GM21717 (cell line): ENCODE measurements around the gene TMTC3.
"Not testable (repeated sequence)": the region's sequence is repeated elsewhere in the genome, so short reads cannot be mapped to it uniquely, and the experiment has no call there.

Source experiments
- ATAC-seq: cut with Tn5 transposase; IDR thresholded peaks from one replicate; pipeline ENCODE4 v1.9.1; 2021; ENCODE audit warnings: mild to moderate bottlenecking, moderate library complexity; ENCODE audit not compliant: unreplicated experiment

The TMTC3 gene

GRCh38 chr12:88163371-88163770 lies 21.3 kb downstream of the TMTC3 start:
- no peak for ATAC-seq

- ATAC-seq = no peak
Measured at GRCh38 chr12:88166179-88166578, 24.1 kb downstream of the TMTC3 start.

DNA sequence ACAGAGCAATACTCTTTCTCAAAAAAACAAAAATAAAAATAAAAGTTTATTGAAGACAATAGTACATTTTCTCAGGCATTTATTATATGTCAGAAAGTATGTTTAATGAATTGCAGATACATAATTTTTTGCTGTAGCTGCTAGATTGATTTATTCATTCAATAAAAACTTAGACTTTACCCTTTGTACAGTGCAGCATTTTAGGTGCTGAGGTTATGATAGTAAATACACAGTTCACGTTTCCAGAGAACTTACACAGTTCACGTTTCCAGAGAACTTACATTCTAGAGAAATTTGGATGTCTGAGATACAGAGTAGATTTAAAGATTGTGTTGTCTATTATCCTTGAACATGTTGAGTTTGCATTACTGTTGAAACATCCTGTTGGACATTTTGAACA lies 25.3 kb downstream of the TMTC3 start:
- ATAC-seq = no peak

GRCh38 chr12:88172844-88173407 lies 30.8 kb downstream of the TMTC3 start:
- ATAC-seq = no peak

GRCh38 chr12:88175544-88175943 lies 33.4 kb downstream of the TMTC3 start:
- ATAC-seq = no peak

DNA sequence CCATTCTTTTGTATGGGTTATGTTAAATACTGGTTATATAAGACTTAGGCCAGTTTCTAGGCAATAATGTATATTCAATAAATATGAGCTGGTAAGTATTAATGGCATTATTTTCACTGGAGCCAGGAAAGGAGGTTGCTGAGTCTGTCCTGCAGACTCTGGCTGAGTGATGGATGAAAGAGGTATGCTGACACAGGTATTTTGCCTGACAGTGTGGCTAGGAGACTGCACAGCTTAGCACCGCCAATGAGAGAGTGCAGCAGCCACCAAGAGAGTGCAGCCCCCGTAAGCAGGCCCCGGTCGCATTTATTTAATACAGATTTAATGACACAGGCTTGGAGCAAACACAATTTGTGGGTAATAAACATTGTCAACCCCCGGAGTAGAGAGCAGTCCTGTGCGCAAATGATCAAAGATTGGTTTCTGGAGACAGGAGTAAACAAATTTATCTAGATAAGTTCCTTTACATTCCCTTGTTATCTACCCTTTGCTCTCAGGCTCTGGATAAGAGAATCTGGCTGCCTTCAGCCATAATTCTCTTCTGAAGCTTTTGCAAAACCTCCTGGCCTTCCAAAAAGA lies 37.4 kb downstream of the TMTC3 start:
- ATAC-seq = no peak

- ATAC-seq = no peak
Measured at GRCh38 chr12:88181881-88182280, 39.8 kb downstream of the TMTC3 start.

DNA sequence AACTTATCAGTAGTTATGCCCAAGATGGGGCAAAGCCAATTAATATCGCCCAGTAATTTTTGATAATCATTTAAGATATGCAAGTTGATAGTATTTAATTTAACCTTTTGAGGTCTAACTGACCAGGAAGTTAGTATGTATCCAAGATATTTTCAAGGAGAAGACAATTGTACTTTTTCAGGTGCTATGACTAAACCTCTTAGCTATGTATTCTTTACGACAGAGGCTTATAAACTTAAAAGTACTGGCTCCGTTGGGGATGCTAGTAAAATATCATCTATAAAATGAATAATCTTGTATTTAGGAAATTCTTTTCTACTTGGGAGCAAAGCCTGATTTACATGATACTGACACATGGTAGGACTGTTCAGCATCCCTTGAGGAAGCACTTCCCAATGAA lies 40.3 kb downstream of the TMTC3 start:
- no peak for ATAC-seq

- ATAC-seq = no peak
Measured at GRCh38 chr12:88184196-88184595, 42.1 kb downstream of the TMTC3 start.

DNA sequence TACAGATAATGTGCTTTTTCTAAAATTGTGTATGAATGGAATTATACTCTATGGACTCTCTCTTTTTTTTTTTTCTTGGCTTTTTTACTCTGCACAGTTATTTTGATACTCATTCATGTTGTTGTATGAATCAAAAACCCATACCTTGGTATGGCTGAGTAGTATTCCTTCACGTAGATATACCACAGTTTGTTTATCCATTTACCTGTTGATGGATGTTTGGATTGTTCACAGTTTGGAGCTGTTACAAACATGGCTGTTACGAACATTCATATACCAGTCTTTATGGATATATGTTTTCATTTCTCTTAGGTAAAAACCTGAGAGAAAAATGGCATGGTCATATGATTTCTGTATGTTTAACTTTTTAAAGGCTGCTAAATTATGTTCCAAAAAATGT lies 43.2 kb downstream of the TMTC3 start:
- no peak for ATAC-seq

DNA sequence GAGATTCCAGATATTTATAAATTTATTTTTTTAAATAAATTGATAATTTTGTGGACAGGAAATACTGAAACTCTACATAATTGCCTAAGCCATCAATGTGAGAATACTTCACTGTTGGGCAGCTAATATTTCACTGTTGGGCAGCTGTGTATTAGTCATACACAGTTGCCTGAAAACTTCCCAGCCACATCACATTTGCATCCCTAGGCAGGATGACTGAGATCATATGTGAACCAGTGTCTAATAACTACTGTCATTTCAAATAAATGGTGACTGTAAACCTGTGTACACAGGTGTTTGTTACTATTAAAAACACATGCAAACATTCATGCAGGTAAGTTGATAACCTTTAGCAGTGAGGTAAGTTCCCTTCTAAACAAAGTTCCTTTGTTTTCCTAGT lies 43.9 kb downstream of the TMTC3 start:
- ATAC-seq = peak; percentile 84

- no peak for ATAC-seq
Measured at GRCh38 chr12:88187571-88187970, 45.5 kb downstream of the TMTC3 start.

DNA sequence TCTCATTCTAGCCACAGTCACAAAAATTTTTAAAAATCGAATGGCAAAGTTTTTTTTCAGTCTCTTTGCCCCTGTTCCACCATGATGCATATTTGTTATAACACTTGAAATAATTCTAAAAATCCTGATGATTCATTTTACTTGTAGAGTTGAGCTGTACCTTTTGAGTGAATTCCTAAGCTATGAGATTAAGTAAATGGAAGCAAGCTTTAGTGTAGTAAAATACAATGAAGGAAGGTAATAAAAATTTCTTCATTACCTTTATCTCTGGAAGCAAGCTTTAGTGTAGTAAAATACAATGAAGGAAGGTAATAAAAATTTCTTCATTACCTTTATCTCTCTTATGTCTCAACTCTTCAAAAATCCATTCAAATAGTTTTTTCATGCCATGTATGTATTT lies 46.1 kb downstream of the TMTC3 start:
- no peak for ATAC-seq

DNA sequence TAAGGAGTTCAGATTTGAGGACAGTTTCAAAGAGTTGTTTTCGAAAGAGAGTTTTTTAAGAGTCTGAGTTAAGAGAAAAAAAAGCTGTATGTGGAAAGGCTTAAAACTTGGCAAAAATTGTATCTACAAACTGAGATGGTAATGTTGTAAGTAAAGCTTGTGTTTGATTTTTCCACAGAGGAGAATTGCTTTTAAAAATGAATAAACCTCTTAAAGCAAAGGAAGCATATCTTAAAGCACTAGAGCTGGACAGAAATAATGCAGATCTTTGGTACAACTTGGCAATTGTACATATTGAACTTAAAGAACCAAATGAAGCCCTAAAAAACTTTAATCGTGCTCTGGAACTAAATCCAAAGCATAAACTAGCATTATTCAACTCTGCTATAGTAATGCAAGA lies 50.3 kb downstream of the TMTC3 start:
- ATAC-seq = no peak

DNA sequence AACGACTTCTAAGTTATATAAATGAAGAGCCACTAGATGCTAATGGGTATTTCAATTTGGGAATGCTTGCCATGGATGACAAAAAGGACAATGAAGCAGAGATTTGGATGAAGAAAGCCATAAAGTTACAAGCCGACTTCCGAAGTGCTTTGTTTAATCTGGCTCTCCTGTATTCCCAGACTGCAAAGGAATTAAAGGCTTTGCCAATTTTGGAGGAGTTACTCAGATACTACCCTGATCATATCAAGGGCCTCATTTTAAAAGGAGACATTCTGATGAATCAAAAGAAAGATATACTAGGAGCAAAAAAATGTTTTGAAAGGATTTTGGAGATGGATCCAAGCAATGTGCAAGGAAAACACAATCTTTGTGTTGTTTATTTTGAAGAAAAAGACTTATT lies 52.8 kb downstream of the TMTC3 start:
- no peak for ATAC-seq

GRCh38 chr12:88200029-88200428 lies 57.9 kb downstream of the TMTC3 start:
- ATAC-seq = no peak

GRCh38 chr12:88202500-88202899 lies 60.4 kb downstream of the TMTC3 start:
- ATAC-seq = no peak

- ATAC-seq = no peak
Measured at GRCh38 chr12:88206601-88207000, 64.5 kb downstream of the TMTC3 start.

GRCh38 chr12:88207921-88208620 lies 66.0 kb downstream of the TMTC3 start:
- ATAC-seq = no peak

DNA sequence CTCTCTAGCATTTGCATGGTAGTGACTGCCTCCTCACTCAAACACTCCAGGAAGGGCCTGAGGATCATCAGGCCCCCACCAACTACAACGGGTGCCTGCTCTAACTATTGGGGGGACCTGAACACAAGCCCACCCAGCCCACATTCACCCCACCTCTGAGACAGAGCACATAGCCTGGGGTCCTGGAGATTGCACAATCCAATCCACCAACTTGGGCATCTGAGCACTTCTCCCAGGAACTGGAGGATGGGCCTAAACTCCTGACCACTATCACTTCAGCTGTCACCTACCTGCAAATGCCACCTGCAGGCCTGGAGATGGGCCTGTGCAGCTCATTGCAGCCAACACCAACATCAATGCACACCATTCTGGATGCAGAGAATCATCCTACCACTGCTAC lies 66.6 kb downstream of the TMTC3 start:
- ATAC-seq = no peak

GRCh38 chr12:88210311-88210710 lies 68.2 kb downstream of the TMTC3 start:
- not testable (repeated sequence) for ATAC-seq

DNA sequence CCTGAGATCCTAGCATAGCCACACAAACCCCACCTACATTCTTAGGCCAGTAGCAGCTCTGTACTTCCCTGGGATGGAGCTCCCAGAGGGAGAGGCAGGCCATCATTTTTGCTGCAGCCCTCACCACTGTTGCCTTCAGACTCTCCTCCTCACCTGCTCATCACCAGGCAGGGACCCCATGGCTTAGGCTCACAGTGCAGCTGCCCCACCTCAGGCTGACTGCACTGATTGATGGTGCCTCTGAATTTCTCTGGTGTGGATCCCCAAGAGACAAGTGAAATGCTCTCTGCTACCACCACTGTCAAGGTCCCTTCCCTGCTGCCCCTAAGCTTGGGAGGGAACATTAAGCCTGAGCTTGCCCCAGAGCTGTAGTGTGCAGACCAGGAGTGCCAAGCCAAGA lies 76.2 kb downstream of the TMTC3 start:
- ATAC-seq = no peak

DNA sequence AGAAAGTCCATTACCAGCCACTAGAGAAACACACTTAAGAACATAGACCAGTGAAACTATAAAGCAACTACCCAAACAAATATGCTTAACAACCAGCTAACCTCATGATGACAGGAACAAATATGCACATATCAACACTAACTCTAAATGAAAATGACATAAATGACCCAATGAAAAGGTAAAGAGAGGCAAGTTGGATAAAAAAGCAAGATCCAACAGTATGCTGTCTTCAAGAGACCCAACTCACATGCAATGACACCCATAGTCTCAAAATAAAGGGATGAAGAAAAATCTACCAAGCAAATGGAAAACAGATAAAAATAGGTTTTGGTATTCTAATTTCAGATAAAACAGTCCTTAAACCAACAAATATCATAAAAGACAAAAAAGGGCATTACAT lies 77.8 kb downstream of the TMTC3 start:
- ATAC-seq = no peak
